ENCODE measurements around the gene INSIG2. TPM values are rescaled to one million over a fixed set of nuclear protein-coding genes. Genes with fewer than 3 reads are reported as not detected.
A peak's percentile ranks its signal among the peaks of the same experiment; 100 is the strongest.

INSIG2 gene
- total and polyA plus RNA-seq, 9 of the 15 experiments (the other 6 are each of a cell fraction or from before 2014, with no cell fraction given) = 1.5 to 34.2 (median 6.4) TPM

DNA sequence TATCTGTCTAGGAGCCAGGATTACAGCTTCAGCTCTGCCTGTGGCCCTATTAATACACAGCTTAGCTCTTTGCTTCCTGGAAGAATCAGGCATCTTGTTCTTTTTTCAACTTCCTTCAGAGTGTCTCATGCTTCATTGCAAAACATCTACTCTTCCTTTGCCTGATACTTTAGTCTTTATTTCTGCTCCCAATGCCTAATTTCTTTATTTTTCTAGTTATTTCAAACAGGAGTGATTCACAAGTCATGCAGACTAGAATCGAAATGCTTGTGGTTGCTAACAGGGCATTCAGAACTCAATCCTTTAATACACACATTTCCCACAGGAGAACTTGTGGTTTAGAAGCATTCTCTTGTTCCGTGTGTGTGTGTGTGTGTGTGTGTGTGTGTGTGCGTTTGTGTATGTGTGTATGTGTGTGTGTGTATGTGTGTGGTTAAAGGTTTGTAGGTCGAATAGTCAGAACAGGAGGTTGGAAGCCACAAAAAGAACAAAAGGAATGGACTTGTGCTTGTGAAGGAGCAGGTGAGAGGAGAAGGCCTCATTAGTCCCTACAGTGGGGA, 28.3 kb upstream of the INSIG2 start (continued):
- TF ChIP-seq, protein P1, sequence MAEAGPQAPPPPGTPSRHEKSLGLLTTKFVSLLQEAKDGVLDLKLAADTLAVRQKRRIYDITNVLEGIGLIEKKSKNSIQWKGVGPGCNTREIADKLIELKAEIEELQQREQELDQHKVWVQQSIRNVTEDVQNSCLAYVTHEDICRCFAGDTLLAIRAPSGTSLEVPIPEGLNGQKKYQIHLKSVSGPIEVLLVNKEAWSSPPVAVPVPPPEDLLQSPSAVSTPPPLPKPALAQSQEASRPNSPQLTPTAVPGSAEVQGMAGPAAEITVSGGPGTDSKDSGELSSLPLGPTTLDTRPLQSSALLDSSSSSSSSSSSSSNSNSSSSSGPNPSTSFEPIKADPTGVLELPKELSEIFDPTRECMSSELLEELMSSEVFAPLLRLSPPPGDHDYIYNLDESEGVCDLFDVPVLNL (CRISPR knock-in tag; IDR thresholded peaks at IDR 0.05; ENCODE audit: low read depth) = no peak
- TF ChIP-seq NR3C1 (CRISPR knock-in tag; IDR thresholded peaks at IDR 0.05) (no peak), TFAM (CRISPR knock-in tag; conservative IDR thresholded peaks at IDR 0.05) (no peak), GABPA (tag; conservative IDR thresholded peaks at IDR 0.05; ENCODE audit: low read depth) (no peak), ELF4 (CRISPR knock-in tag; IDR thresholded peaks at IDR 0.05) (no peak)

DNA sequence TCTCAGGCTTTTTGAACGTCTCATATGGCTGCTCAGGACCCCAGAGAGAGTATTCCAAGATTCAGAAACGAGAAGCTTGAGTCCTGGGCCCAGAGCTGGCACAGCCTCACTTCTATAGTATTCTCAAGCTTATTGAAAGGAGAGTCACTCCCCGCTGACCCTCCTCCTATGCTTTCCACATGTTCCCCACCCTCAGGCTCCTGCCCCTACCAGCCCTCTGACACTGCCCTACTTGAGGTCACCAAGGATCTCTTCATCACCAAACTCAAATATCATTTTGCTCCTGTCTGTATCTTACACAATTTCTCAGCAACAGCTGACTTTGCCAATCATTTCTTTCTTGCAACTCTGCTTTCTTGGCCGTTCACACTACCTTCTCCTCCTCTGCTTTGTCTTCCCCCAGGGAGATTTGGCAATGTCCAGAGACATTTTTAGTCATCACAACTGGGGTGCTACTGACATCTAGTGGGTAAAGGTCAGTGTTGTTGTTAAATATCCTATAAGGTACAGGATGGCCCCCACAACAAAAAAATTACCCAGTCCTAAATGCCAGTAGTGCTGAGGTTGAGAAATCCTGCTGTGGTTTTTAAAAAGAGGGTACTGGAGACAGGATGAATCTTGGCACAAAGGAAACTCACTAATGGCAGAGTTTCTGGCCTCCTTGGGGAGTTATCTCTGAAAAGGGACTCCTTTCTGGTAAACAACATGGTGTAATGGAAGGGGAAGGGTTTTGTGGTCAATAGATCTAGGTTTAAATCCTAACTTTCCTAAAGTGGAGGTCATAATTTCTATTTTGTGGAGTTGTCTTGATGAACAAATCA, 26.9 kb upstream of the INSIG2 start:
- Histone ChIP-seq H2AFZ (ENCODE audit: low read depth, low read length) (no peak overlapping the region), H3K4me3 (no peak overlapping the region), H3K9me1 (ENCODE audit: control insufficient read depth, insufficient read depth, low read length) (no peaks in the 10 kb centered on the region), H3K4me1 (replicated peaks in 1 of 2; ENCODE audit: control insufficient read depth in 2 of 2, insufficient read depth in 2 of 2, low read length in 2 of 2) (no peaks in the 10 kb centered on the region; a peak in 1 of 5 replicates), H3K36me3 (ENCODE audit: control insufficient read depth, insufficient read depth, low read length) (no peaks in the 10 kb centered on the region), H3K27me3 (ENCODE audit: control insufficient read depth in 2 of 2, insufficient read depth in 2 of 2, low read length in 2 of 2) (peaks cover 4 to 12% of the 10 kb centered on the region in 2 experiments; a peak in 3 of 5 replicates), H3K4me2 (ENCODE audit: insufficient read depth, low read length) (no peak overlapping the region), H3K27ac (ENCODE audit: extremely low read depth, low read depth, low read length) (no peak overlapping the region), H3K79me2 (ENCODE audit: control insufficient read depth, insufficient read depth, low read length) (no peaks in the 10 kb centered on the region), H3K9me3 (replicated peaks; ENCODE audit: control insufficient read depth, insufficient read depth, low read depth, low read length) (no peaks in the 10 kb centered on the region), H4K20me1 (replicated peaks; ENCODE audit: control insufficient read depth, insufficient read depth, low read length) (no peaks in the 10 kb centered on the region), H3K9ac (ENCODE audit: insufficient read depth in 1 of 2, low read depth in 2 of 2, low read length in 2 of 2) (no peak overlapping the region)
- ChIA-PET POLR2A (interaction anchor here (1.0 kb wide), 1 partner anchor 24 kb away, joined by 3 read pairs; no protein-coding TSS in a partner anchor), CTCF (ENCODE audit: low intra/inter-chr PET ratio) (no interaction called here)
- peak; percentile 42 for FAIRE-seq
- ATAC-seq = peak; percentile 73
- WGBS (ENCODE audit: insufficient coverage, low coverage, missing lambda C conversion rate) = 1% methylated on average over 4 of the region's 4 CpGs
- BruUV-seq (replicated peaks) = no TSS peak
- in situ Hi-C loops (cut with MboI) (no loop called here), intact Hi-C loops (cut with micrococcal nuclease) (no loop called here)
- DNase-seq (ENCODE audit: extremely low read depth in 1 of 4, low spot score in 3 of 4) = peak in 2 of 4 experiments; percentile 13 to 24
- TF ChIP-seq ZNF778 (CRISPR knock-in tag; IDR thresholded peaks at IDR 0.05) = no peak
- TF ChIP-seq NR2C1 (IDR thresholded peaks at IDR 0.05) = no peak
- TF ChIP-seq NR2C1 (tag; IDR thresholded peaks at IDR 0.05) = no peak
- TF ChIP-seq, protein P2, sequence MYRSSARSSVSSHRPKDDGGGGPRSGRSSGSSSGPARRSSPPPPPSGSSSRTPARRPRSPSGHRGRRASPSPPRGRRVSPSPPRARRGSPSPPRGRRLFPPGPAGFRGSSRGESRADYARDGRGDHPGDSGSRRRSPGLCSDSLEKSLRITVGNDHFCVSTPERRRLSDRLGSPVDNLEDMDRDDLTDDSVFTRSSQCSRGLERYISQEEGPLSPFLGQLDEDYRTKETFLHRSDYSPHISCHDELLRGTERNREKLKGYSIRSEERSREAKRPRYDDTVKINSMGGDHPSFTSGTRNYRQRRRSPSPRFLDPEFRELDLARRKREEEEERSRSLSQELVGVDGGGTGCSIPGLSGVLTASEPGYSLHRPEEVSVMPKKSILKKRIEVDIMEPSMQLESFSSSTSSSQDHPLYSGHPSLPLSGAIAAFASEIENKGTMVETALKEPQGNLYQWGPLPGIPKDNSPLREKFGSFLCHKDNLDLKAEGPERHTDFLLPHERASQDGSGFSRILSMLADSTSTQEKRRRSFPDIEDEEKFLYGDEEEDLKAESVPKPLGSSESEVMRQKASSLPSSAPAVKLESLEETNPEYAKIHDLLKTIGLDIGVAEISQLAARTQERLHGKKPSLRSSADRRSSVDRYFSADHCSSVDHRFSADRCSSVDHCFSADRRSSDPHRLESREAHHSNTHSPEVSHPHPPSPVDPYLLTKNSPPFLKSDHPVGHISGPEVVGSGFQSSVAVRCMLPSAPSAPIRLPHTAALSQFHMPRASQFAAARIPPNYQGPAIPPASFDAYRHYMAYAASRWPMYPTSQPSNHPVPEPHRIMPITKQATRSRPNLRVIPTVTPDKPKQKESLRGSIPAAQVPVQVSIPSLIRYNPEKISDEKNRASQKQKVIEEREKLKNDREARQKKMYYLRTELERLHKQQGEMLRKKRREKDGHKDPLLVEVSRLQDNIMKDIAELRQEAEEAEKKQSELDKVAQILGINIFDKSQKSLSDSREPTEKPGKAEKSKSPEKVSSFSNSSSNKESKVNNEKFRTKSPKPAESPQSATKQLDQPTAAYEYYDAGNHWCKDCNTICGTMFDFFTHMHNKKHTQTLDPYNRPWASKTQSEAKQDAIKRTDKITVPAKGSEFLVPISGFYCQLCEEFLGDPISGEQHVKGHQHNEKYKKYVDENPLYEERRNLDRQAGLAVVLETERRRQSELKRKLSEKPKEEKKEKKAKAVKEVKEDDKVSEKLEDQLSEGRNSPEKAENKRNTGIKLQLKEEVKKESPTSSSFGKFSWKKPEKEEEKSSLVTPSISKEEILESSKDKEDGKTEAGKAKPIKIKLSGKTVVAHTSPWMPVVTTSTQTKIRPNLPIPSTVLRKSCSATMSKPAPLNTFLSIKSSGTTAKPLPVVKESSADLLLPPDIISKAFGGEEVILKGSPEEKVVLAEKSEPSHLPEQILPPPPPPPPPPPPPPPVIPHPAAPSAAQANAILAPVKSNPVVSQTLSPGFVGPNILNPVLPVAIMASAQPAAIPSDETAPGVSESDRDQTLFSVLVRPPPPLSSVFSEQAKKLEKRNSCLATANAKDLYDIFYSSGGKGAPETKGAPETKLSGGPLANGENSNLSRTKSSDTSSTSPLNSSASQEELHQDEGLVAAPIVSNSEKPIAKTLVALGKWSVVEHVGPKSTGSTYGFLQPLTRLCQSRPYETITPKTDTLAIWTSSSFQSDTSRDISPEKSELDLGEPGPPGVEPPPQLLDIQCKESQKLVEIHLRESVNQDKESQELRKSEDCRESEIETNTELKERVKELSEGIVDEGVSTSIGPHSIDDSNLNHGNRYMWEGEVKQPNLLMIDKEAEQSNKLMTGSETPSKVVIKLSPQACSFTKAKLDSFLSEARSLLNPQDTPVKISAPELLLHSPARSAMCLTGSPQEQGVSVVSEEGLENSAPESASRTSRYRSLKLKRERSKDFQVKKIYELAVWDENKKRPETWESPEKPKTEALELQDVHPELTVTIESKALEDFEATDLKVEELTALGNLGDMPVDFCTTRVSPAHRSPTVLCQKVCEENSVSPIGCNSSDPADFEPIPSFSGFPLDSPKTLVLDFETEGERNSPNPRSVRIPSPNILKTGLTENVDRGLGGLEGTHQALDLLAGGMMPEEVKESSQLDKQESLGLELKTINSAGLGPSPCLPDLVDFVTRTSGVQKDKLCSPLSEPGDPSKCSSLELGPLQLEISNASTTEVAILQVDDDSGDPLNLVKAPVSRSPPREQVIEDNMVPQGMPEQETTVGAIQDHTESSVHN (IDR thresholded peaks at IDR 0.05; ENCODE audit: borderline replicate concordance in 1 of 2, low read depth in 1 of 2) = no peak
- TF ChIP-seq FOS (IDR thresholded peaks at IDR 0.05; ENCODE audit: extremely low read depth, insufficient read length) = no peak
